GM21526 (cell line): ENCODE data around the gene PSMC6.

Experiments used
- ATAC-seq: cut with Tn5 transposase; IDR thresholded peaks from one replicate; pipeline ENCODE4 v1.9.1; 2021; ENCODE audit warnings: moderate library complexity; ENCODE audit not compliant: unreplicated experiment, low FRiP score

The PSMC6 gene

DNA sequence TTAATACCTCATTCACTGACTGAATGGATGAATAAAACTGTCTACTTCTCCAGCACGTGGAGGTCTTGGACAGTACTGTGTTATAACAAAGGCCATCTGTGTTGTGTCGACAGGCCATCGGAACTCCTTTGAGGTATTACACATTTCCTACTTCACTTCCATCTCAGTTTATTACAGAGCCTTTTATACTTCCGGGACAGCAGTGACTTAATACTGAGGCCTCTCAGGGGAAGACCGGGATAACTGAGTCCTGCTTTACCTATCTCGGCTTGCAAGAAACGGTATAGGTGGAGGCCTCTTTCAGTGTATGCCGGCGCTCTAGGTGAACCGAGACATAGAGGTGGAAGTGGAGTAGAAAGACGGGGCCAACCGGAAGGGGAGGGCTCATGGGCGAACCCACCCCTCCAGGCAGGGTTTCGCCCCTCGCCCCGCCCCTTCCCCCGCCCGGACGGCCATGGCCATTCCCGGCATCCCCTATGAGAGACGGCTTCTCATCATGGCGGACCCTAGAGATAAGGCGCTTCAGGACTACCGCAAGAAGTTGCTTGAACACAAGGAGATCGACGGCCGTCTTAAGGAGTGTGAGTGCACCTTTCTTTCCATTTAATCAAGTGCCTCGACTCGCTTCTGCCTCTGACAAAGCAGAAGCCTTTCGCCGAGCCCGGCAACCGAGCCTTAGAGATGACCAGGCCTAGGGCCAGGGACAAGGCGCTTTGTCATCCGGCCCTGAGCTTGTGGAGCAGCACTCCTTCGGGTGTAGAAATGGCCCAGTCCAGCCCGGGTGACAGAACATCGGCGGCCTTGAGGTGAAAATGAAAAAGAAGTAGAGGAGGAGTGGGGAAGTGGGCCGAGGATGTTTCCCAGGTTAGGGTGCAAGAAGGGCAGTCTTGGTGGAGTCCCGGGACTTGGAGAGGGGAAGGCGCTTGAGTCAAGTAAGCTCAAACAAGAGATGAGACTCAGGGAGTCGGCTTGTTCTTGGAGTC lies at the start of gene PSMC6:
PSMC6 (plus strand) TSS at position 477 of the 983 bp plus-strand sequence; CDS start at position 497, 20 bp downstream.
- ATAC-seq = peak; percentile 97

- ATAC-seq = no peak
Measured at GRCh38 chr14:52660325-52660724, 46.7 kb upstream of the PSMC6 start.

GRCh38 chr14:52660832-52661231 lies 46.2 kb upstream of the PSMC6 start:
- no peak for ATAC-seq

GRCh38 chr14:52661314-52661713 lies 45.7 kb upstream of the PSMC6 start:
- no peak for ATAC-seq

GRCh38 chr14:52663850-52664249 lies 43.1 kb upstream of the PSMC6 start:
- ATAC-seq = no peak

GRCh38 chr14:52678591-52678990 lies 28.4 kb upstream of the PSMC6 start:
- ATAC-seq = no peak

GRCh38 chr14:52683985-52684520 lies 22.9 kb upstream of the PSMC6 start:
- no peak for ATAC-seq

- ATAC-seq = no peak
Measured at GRCh38 chr14:52686176-52686575, 20.8 kb upstream of the PSMC6 start.

GRCh38 chr14:52690983-52691760 lies 15.8 kb upstream of the PSMC6 start:
- no peak for ATAC-seq

DNA sequence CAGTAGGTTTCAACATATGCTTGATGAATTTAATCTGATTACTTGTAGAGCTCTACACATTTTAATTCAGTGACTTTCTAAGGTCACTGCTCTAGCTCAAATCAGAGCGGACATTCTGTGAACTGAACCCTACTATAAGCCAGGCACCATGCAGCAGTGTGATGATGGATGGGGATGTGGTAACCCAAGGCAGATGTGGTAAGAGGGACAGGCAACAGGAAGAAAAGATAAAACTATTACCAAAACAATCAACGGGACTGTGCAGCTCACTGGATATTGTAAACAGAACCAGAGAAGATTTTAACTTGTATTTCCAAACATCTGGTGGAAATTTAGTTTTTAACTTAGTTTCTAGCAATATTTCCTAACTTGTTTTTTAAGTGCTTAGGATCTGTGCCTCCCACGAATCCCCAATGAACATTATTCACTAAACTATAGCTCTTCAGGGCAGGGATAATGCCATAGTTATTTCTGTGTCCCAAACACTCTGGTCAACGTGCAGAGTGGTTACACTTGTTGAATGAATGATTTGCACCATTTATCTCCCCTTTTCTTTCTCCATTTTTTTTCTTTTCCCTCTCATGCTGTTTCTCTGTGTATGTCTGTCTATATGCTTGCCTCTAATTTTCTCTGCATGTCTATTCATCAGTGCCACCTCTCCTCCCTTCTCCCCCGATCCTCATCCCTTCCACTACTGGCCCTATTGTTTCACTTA lies 14.6 kb upstream of the PSMC6 start:
- ATAC-seq = no peak

DNA sequence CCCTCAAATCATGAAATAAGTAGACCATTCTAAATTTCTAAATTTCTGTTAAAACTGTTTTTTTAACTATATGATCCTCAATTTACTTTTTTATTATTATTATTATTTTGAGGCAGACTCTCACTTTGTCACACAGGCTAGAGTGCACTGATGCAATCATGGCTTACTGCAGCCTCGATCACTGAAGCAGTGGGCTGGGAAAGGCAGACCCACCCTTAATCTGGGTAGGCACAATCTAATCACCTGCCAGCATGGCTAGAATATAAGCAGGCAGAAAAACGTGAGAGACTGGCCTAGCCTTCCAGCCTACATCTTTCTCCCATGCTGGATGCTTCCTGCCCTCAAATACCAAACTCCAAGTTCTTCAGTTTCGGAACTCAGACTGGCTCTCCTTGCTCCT lies 14.0 kb upstream of the PSMC6 start:
- no peak for ATAC-seq

- no peak for ATAC-seq
Measured at GRCh38 chr14:52693532-52693931, 13.5 kb upstream of the PSMC6 start.

GRCh38 chr14:52694761-52695480 lies 12.1 kb upstream of the PSMC6 start:
- ATAC-seq = peak; percentile 49

- peak; percentile 64 for ATAC-seq
Measured at GRCh38 chr14:52695481-52696091, 11.4 kb upstream of the PSMC6 start, which contains the start of gene ERO1A. ERO1A (minus strand) TSS chr14:52695558; CDS start chr14:52695481, 77 bp downstream.

GRCh38 chr14:52700701-52701172 lies 6.3 kb upstream of the PSMC6 start:
- no peak for ATAC-seq

DNA sequence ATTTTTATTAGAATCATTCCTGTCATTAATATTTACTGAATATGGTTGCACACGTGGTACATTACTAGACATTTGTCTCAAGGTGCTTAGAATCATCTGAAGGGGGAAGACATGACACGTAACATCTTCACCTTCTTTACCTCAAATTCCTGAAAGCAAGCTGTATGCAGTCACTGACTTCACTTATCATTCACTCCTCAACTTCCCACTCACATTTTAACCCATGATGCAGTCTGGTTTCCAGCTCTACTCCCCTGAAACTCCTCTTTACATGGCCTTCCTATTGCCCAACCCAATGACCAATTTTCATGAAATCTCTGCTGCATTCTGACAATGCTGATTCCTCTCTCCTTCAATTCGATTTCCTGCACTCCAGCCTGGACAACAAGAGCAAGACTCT lies 5.8 kb upstream of the PSMC6 start:
- ATAC-seq = no peak

GRCh38 chr14:52703225-52703624 lies 3.8 kb upstream of the PSMC6 start:
- no peak for ATAC-seq

GRCh38 chr14:52703664-52704063 lies 3.3 kb upstream of the PSMC6 start:
- no peak for ATAC-seq

DNA sequence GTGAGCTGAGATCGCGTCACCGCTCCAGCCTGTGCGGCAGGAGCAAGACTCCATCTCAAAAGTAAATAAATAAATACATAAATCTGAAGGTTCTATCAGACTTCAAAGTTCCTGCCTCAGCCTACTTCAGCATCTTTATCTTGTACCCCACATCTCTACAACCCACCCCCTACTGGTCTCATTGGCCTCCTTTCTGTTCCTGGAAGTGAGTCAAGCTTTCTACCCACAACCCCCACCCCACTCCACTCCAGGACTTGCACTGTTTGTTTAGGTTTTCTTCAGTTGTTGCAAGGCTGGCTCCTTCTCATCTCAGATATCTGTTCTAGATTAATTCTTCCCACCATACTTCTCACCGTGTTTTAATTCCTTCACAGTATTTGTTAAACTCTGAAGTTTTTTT lies 714 bp upstream of the PSMC6 start:
- ATAC-seq = no peak
